Myocyte (in vitro differentiated cells): ENCODE measurements around the gene CBFA2T3. TPM values are rescaled to one million over a fixed set of nuclear protein-coding genes. Genes with fewer than 3 reads are reported as not detected.

Experiments
- DNase-seq: peaks from one replicate; pipeline ENCODE4 v3.0.0-alpha.2; 2012; ENCODE audit warnings: low read depth
- total RNA-seq: library from RNA; depleted of rRNA; stranded (reverse); fragments of >200 nt; gene quantifications from 2 replicates; pipeline ENCODE4 v1.2.3, GENCODE V29; 2014

Gene CBFA2T3
- total RNA-seq, 1 donor from 2014 or later, result 0.72 TPM

- DNase-seq, result peak; percentile 41
These were observed 35.9 kb downstream of the CBFA2T3 start for GRCh38 chr16:88940862-88941817.

DNA sequence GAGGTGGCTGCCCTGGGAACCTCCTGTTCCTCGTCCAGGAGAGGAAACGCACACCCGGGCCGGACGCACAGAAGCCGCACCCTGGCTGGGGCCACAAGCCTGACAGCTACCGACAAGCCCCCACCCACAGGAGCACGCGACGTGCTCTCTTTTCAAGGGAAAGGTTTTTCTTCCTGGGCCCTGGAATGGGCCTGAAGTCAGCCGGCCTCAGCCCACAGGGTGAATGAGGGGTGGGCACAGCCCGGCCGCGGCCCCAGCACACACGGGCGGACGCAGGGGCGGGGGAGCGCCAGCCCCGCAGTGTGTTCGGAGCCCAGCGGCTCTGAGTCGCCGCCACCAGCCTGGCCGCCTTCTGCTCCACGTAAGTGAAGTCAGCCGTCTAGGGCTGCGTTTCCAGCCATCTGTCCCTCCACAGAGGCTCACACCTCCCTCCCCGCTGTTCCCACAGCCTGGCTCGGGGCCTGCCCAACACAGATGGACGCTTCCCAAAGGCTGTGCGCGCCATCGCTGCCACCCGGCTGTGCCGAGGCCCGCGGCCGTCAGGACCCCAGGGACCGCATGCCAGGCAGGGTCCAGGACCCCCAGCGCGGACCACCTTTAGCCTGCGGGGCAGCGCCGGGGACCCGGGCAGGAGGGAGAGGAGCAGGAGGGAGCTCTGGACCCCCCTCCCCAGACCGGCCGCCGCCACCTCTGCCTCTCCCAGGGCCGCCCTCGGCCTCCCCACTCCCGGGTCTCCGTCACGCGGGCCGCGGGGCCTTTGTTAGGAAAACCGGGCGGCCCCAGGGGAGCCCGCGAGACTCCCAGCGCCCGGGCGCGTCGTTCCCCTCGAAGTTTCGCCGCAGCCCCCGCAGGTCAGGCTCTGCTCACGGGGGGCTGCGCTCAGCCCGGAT lies 36.8 kb downstream of the CBFA2T3 start:
- peak; percentile 72 for DNase-seq

- no peak for DNase-seq
These were observed 37.6 kb downstream of the CBFA2T3 start for GRCh38 chr16:88939245-88939971.

- DNase-seq, result no peak
These were observed 38.2 kb downstream of the CBFA2T3 start for GRCh38 chr16:88938777-88939244.

- no peak for DNase-seq
These were observed 38.8 kb downstream of the CBFA2T3 start for GRCh38 chr16:88938119-88938776.

- DNase-seq, result no peak
These were observed 39.8 kb downstream of the CBFA2T3 start for GRCh38 chr16:88937206-88937621.

DNA sequence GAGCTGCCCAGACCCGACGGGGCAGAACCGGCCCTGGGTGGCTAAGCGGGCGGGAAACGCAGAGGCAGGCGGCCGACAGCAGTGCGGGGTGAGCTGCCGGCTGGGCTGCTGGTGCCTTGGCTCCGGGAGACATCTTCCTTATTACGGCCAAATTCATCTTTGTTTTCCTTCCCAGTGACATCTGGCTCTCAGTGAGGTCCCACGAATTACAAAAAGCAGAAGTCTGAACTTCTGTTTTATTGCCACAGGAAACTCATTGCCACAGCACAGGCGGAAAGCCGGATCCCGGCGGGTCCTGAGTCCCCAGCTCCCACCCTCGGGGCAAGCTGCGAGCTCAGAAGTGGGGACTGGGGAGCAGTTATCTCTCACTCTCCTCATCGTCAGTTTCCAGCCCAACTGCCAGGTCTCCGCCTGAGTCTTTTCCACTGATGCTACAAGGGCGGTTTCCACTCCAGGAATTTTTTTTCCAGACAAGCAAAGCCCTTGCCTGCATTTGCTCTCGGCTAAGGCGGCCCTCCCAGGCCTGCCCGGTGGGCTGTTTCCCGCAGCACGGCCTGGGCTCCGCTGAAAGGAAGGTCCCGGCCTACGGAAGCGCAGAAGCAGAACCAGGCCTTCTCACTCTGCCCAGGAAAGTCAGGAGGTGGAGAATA lies 40.3 kb downstream of the CBFA2T3 start:
- no peak for DNase-seq

DNA sequence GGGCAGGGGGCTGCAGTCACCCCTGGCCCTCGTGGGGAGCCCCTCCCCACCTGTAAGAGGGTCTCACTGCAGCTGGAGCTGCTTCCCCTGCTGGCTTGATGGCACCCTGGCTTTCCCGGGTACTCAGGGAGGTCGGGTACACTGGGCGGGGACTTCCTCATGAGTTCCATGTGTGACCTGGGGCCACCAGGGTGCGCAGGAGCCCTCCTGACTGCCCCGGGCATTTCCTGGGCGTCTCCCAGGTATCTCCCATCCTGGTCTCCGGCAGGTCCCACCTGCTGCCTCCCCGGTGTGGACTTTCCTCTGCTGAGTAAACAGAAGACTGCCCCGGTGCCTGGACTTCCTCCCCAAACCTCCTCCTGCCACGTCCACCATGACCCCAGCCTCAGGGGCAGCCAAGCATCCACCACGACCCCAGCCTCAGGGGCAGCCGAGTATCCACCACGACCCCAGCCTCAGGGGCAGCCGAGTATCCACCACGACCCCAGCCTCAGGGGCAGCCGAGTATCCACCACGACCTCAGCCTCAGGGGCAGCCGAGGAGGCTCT lies 40.9 kb downstream of the CBFA2T3 start:
- no peak for DNase-seq

- no peak for DNase-seq
These were observed 42.8 kb downstream of the CBFA2T3 start for GRCh38 chr16:88934066-88934667.

DNA sequence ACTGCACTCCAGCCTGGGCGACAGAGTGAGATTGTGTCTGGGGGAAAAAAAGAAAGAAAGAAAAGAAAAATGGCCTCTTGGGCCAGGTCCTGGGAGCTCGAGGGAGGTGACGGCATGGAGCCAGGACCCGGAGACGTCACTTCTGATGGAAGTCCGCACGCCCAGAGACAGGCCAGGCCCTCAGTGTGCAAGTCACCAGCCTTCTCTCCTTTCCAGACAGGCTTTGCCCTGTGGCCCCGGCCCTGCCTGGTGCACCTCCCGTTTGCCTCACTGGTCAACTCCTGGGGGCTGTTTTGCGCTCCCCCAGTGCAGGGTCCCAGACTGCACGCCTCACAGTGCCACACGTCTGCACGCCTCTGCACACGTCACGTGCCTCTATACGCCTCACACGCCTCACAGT lies 44.1 kb downstream of the CBFA2T3 start:
- no peak for DNase-seq

GRCh38 chr16:88931936-88932335 lies 45.1 kb downstream of the CBFA2T3 start:
- no peak for DNase-seq

- no peak for DNase-seq
These were observed 45.6 kb downstream of the CBFA2T3 start for GRCh38 chr16:88931373-88931900.

GRCh38 chr16:88930716-88931115 lies 46.3 kb downstream of the CBFA2T3 start:
- no peak for DNase-seq

DNA sequence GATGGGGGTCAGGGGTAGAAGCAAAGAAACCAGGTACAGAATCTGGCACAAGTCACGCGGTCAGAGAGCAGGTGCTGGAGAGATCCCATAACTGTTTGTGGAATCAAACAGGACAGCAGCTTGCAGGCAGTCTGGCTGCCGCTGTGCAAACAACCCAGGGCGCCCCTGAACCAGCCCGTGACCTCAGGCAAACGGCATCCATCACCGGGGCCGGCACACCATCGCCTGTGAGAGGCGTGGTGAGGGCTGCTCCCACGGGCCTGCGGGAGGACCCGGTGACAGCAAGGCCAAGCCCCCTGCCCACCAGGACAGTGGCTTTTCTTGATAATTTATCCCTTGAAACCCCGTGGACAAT lies 47.9 kb downstream of the CBFA2T3 start:
- DNase-seq, result no peak

GRCh38 chr16:88928405-88929090 lies 48.5 kb downstream of the CBFA2T3 start:
- no peak for DNase-seq

- DNase-seq, result no peak
These were observed 49.3 kb downstream of the CBFA2T3 start for GRCh38 chr16:88927661-88928060.

- DNase-seq, result no peak
These were observed 50.0 kb downstream of the CBFA2T3 start for GRCh38 chr16:88927010-88927409.

DNA sequence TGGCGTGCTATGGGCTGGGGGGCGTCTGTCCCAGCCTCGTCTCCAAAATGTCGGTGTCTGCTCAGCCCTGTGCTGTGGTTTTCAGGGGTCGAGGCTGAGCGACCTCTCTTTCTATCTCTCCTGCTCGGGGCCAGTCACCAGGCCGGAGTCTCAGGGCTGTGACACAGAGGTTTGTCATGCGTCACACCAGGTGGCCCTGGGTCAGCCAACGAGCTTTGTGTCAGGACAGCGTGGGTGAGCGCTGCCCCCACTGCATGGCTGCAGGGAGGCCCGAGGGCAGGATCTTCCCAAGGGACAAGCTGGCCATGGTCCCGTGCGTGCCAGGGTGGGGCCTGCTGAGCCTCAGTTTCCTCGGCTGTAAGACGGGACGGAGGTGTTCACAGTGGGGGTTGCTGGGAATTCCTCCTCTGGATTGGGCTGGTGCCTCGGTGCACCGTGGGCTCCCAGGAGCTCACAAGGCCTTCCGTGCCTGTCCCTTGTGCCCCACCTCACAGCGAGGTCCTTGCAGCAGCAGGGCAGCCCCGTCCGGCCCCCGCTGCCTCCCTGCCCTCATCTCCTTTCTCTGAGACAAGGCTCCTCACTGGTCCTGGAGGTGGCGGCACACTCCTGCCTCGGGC lies 50.5 kb downstream of the CBFA2T3 start:
- DNase-seq, result peak; percentile 79
